ENCODE measurements around the gene MANBA.

DNA sequence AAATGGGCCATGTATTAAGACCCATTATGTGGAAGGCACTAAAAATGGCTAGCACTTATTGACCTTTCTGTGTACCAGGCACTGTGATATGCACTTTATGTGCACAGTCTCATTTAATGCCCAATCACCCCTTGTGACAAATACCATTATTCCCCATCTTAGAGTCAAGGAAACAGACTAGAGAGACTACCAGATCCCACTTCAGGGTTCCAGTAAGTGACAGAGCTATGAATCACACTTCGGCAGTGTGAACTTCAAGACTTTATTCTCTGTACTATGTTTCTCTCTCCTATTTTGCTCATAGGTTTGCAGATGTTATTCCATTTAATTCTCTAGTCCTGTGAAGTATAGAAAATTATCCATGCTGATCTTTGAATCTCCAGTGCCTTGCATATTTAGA, 152.6 kb downstream of the MANBA start:
- TF ChIP-seq, protein P1, sequence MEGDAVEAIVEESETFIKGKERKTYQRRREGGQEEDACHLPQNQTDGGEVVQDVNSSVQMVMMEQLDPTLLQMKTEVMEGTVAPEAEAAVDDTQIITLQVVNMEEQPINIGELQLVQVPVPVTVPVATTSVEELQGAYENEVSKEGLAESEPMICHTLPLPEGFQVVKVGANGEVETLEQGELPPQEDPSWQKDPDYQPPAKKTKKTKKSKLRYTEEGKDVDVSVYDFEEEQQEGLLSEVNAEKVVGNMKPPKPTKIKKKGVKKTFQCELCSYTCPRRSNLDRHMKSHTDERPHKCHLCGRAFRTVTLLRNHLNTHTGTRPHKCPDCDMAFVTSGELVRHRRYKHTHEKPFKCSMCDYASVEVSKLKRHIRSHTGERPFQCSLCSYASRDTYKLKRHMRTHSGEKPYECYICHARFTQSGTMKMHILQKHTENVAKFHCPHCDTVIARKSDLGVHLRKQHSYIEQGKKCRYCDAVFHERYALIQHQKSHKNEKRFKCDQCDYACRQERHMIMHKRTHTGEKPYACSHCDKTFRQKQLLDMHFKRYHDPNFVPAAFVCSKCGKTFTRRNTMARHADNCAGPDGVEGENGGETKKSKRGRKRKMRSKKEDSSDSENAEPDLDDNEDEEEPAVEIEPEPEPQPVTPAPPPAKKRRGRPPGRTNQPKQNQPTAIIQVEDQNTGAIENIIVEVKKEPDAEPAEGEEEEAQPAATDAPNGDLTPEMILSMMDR (IDR thresholded peaks at IDR 0.05; ENCODE audit: low read depth, low read length): no peak
- no peak for TF ChIP-seq POLR2A (IDR thresholded peaks at IDR 0.05; ENCODE audit: extremely low read depth, insufficient read length)

All from NB4 (cell line).